GM18867 (cell line): ENCODE data around the gene VAMP4.

ENCODE experiments used
- ATAC-seq: cut with Tn5 transposase; IDR thresholded peaks from one replicate; pipeline ENCODE4 v1.9.1; 2021; ENCODE audit warnings: mild to moderate bottlenecking, moderate library complexity; ENCODE audit not compliant: unreplicated experiment

VAMP4 gene

GRCh38 chr1:171654201-171654941 lies 87.5 kb downstream of the VAMP4 start:
- no peak for ATAC-seq

- ATAC-seq, result no peak
Measured at GRCh38 chr1:171653796-171654195, 88.1 kb downstream of the VAMP4 start.

GRCh38 chr1:171652234-171652822 lies 89.5 kb downstream of the VAMP4 start, which contains the start of gene MYOC:
TSS of gene MYOC (minus strand) at chr1:171652688. CDS start at chr1:171652611, 77 bp downstream.
- no peak for ATAC-seq
